K562 (cell line): Measurements from ENCODE around the gene CFAP97D1. TPM values are rescaled to one million over a fixed set of nuclear protein-coding genes. Genes with fewer than 3 reads are reported as not detected.

Source experiments
- ESRRB ChIP-seq: fragments of 250-450 bp; sonication (Bioruptor Pico); IDR thresholded peaks from 2 replicates; pipeline ENCODE4 v1.5.0; 2020; ENCODE audit warnings: mild to moderate bottlenecking, moderate library complexity, borderline replicate concordance
- SMAD3 ChIP-seq: fragments of 450-650 bp; formaldehyde crosslinking; conservative IDR thresholded peaks from 2 replicates; pipeline ENCODE4 v1.4.0; 2020; ENCODE audit warnings: mild to moderate bottlenecking
- ZBTB40 ChIP-seq, 2 experiments: fragments of 450-650 bp in 1 of 2; sonication (generic) in 1 of 2; formaldehyde crosslinking in 1 of 2; IDR thresholded peaks; 2 replicates each; pipeline versions ENCODE4 v1.7.1 to v1.9.0; 2016 to 2022; ENCODE audit warnings: inconsistent platforms in 1 of 2, mild to moderate bottlenecking in 1 of 2, missing genetic modification reagents in 1 of 2
- polyA plus RNA-seq, 8 experiments: library from polyadenylated mRNA; depleted of rRNA in 4 of 8; stranded (reverse) in 5 of 8; unstranded in 3 of 8; fragments of >200 nt; fragmentation: Nextera tagmentation in 2 of 8; fragmentation: Illumina TruSeq in 1 of 8; extraction: Ambion mirVana in 2 of 8; extraction: Trizol in 1 of 8; gene quantifications; 2 replicates each; pipeline versions ENCODE4 v1.2.1 to v1.2.3, GENCODE V29; 2011 to 2014; ENCODE audit warnings: inconsistent platforms in 1 of 8, missing spikeins in 1 of 8
- total RNA-seq, 7 experiments: library from RNA; depleted of rRNA in 6 of 7; stranded (reverse); fragments of >200 nt in 6 of 7; fragmentation: Illumina TruSeq in 2 of 7; extraction: Trizol in 2 of 7; gene quantifications; 2 replicates each; pipeline versions ENCODE4 v1.2.1 to v1.2.3, GENCODE V29; 2011 to 2021; ENCODE audit warnings: low replicate concordance in 1 of 7

CFAP97D1 gene
- total and polyA plus RNA-seq, 9 of the 15 experiments (the other 6 are each of a cell fraction or from before 2014, with no cell fraction given) = not detected

DNA sequence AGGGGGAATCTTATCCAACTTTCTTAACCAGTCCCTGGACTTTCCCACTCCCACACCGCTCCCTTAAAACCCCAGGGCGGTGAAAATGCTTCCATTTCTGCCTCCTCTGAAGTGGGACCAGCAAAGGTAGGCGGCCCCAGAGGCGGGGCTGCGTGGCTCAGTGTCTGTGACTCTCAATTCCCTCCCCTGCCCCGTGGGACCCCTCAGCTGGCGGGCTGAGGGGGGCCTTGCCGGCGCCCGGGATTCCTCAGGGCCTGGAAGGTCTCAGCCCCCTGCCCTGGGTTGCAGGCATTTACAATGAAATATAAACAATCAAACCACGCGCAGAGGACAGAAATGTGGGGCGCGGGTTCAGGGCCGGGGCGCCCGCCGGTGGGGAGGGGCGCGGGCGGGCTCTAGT lies 25.3 kb upstream of the CFAP97D1 start (continued):
- TF ChIP-seq ZBTB40 (IDR thresholded peaks at IDR 0.05) = no peak
- no peak for TF ChIP-seq ZBTB40 (CRISPR knock-in tag; IDR thresholded peaks at IDR 0.05)
- TF ChIP-seq ESRRB (CRISPR knock-in tag) = no peak
- TF ChIP-seq SMAD3 = no peak
